NOMO-1 (cell line): ENCODE data around the gene HSBP1.
A peak's percentile ranks its signal among the peaks of the same experiment; 100 is the strongest.

Source experiments
- DNase-seq, 2 experiments: peaks; one replicate each; lab custom pipeline; 2025; ENCODE audit not compliant: unreplicated experiment in 2 of 2; lab: John Stamatoyannopoulos, UW

Gene HSBP1

GRCh38 chr16:83807710-83808572, at the start of gene HSBP1:
Gene HSBP1, plus strand, starts transcription at chr16:83807978. Its CDS starts 99 bp downstream, at chr16:83808077.
- DNase-seq, result peak; percentile 81 to 83

GRCh38 chr16:83762141-83762991, 45.4 kb upstream of the HSBP1 start:
- no peak for DNase-seq

GRCh38 chr16:83762992-83763358, 44.8 kb upstream of the HSBP1 start:
- no peak for DNase-seq

GRCh38 chr16:83768986-83769385, 38.8 kb upstream of the HSBP1 start:
- DNase-seq, result no peak

- DNase-seq, result peak; percentile 5 to 24
Measured at GRCh38 chr16:83769397-83770008, 38.3 kb upstream of the HSBP1 start.

- no peak for DNase-seq
Measured at GRCh38 chr16:83771306-83771942, 36.4 kb upstream of the HSBP1 start.

- no peak for DNase-seq
Measured at GRCh38 chr16:83772806-83773205, 35.0 kb upstream of the HSBP1 start.

- no peak for DNase-seq
Measured at GRCh38 chr16:83774066-83774465, 33.7 kb upstream of the HSBP1 start.

GRCh38 chr16:83776944-83777343, 30.8 kb upstream of the HSBP1 start:
- no peak for DNase-seq

- no peak for DNase-seq
Measured at GRCh38 chr16:83779886-83780285, 27.9 kb upstream of the HSBP1 start.

- no peak for DNase-seq
Measured at GRCh38 chr16:83785455-83785854, 22.3 kb upstream of the HSBP1 start.

GRCh38 chr16:83789642-83790401, 18.0 kb upstream of the HSBP1 start:
- DNase-seq, result no peak

- DNase-seq, result no peak
Measured at GRCh38 chr16:83791916-83792315, 15.9 kb upstream of the HSBP1 start.

- DNase-seq, result no peak
Measured at GRCh38 chr16:83792391-83792790, 15.4 kb upstream of the HSBP1 start.

- DNase-seq, result no peak
Measured at GRCh38 chr16:83793179-83793578, 14.6 kb upstream of the HSBP1 start.

- no peak for DNase-seq
Measured at GRCh38 chr16:83794860-83795554, 12.8 kb upstream of the HSBP1 start.

- DNase-seq, result no peak
Measured at GRCh38 chr16:83797013-83797412, 10.8 kb upstream of the HSBP1 start.

- no peak for DNase-seq
Measured at GRCh38 chr16:83799336-83799735, 8.4 kb upstream of the HSBP1 start.

- DNase-seq, result no peak
Measured at GRCh38 chr16:83802135-83802534, 5.6 kb upstream of the HSBP1 start.
